ENCODE data around the gene HOXB4.

DNA sequence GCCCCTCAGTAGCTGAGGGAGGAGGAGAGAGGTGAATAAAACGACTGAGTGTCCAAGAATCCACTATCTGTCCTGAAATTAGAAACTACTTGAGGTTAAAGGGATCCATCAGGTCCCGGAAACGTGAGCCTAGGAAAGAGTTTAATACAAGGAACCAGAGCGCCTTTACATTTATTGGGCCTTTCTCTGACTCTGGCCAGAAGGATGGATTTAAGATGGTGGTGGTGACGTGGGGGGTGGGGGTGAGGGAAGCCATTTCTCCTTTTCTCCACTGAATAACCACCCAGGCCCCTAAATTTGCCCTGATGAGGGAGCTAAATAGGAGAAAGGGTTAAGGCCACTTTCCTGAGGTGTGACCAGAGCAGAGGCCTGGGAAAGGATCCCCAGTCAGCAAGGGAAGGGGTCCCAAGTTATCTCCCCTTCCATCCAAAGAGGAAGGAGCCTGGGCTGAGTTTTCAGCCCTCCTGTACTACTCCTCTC is 49.0 kb upstream of the HOXB4 start:
- TF ChIP-seq POLR2A (IDR thresholded peaks at IDR 0.05) (no peak), POLR2AphosphoS5 (IDR thresholded peaks at IDR 0.05) (no peak)

All from prostate gland (tissue), 1 donor.